Lower lobe of right lung (tissue), 2 donors: ENCODE data around the gene SF3A2. TPM values are rescaled to one million over a fixed set of nuclear protein-coding genes. Genes with fewer than 3 reads are reported as not detected.
A peak's percentile ranks its signal among the peaks of the same experiment; 100 is the strongest.

Experiments used
- ATAC-seq, 2 donors: fragments of 200-7000 bp; cut with Tn5 transposase; one replicate each; pipeline ENCODE4 v1.9.1; 2020 to 2022; ENCODE audit warnings: mild to moderate bottlenecking in 2 of 2, moderate library complexity in 2 of 2
- DNase-seq: peaks from one replicate; pipeline ENCODE4 v3.0.0-alpha.2; 2020
- H3K27ac ChIP-seq: fragments of 200-600 bp; one replicate; pipeline ENCODE4 v1.8.0; 2022
- H3K27me3 ChIP-seq: fragments of 200-600 bp; one replicate; pipeline ENCODE4 v1.8.0; 2022; ENCODE audit warnings: low read depth
- H3K36me3 ChIP-seq: fragments of 200-600 bp; one replicate; pipeline ENCODE4 v1.8.0; 2022; ENCODE audit warnings: mild to moderate bottlenecking
- H3K4me1 ChIP-seq: fragments of 200-600 bp; one replicate; pipeline ENCODE4 v1.8.0; 2022
- H3K4me3 ChIP-seq: fragments of 200-600 bp; one replicate; pipeline ENCODE4 v1.8.0; 2022; ENCODE audit warnings: mild to moderate bottlenecking
- H3K9me3 ChIP-seq: fragments of 200-600 bp; one replicate; pipeline ENCODE4 v1.8.0; 2022
- intact Hi-C: fragments of 100-400 bp; cut with DNase I; formaldehyde crosslinking; loops from one replicate; pipeline ENCODE4 v1.11.0; 2022
- total RNA-seq: library from RNA; stranded (reverse); fragmentation: NEBNext Ultra II Directional; extraction: Animal tissue kit (Norgen Biotek cat#: 25700); gene quantifications from one replicate; pipeline ENCODE4 v1.2.1, GENCODE V29; 2021
- TF ChIP-seq, protein P1 (sequence below): fragments of 200-600 bp; IDR thresholded peaks from one replicate; pipeline ENCODE4 v1.8.0; 2022; ENCODE audit warnings: antibody characterized with exemption, mild to moderate bottlenecking
- donor health status: DM: no; HTN: yes; CAD: no; lungs with severe emphysema.

The SF3A2 gene
- total RNA-seq, 1 donor from 2014 or later, result 55.6 TPM

DNA sequence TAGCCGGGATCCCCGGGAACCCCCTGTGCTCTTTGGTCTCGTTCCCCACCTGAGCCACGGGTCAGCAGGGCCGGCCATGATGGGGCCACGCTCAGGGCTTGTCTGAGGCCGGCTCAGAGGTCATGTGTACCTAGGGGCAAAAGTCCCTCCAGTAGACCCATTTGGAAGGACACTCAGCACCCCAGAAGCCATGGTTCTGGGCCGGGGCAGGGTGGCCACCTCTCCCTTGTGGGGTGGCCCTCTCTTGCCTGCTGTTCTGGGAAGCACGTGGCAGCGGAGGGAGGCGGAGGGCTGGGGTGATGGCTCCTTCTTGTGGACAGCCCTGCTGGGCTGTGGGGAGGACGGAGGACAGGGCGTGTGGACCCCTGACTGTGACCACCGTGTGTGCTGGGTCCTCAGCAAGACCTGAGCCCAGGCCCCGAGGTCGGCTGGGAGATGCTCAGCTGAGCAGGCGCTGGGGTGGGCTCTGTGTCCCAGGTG lies 51.8 kb downstream of the SF3A2 start:
- Histone ChIP-seq H3K27ac (peak overlapping the region; percentile 41), H3K4me3 (no peak overlapping the region), H3K4me1 (peaks cover 30% of the 10 kb centered on the region), H3K9me3 (no peaks in the 10 kb centered on the region), H3K27me3 (peaks cover 49% of the 10 kb centered on the region), H3K36me3 (no peaks in the 10 kb centered on the region)
- no peak for DNase-seq
- intact Hi-C loops, result no loop called here
- TF ChIP-seq, protein P1, sequence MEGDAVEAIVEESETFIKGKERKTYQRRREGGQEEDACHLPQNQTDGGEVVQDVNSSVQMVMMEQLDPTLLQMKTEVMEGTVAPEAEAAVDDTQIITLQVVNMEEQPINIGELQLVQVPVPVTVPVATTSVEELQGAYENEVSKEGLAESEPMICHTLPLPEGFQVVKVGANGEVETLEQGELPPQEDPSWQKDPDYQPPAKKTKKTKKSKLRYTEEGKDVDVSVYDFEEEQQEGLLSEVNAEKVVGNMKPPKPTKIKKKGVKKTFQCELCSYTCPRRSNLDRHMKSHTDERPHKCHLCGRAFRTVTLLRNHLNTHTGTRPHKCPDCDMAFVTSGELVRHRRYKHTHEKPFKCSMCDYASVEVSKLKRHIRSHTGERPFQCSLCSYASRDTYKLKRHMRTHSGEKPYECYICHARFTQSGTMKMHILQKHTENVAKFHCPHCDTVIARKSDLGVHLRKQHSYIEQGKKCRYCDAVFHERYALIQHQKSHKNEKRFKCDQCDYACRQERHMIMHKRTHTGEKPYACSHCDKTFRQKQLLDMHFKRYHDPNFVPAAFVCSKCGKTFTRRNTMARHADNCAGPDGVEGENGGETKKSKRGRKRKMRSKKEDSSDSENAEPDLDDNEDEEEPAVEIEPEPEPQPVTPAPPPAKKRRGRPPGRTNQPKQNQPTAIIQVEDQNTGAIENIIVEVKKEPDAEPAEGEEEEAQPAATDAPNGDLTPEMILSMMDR, result no peak
- ATAC-seq, result no peak

DNA sequence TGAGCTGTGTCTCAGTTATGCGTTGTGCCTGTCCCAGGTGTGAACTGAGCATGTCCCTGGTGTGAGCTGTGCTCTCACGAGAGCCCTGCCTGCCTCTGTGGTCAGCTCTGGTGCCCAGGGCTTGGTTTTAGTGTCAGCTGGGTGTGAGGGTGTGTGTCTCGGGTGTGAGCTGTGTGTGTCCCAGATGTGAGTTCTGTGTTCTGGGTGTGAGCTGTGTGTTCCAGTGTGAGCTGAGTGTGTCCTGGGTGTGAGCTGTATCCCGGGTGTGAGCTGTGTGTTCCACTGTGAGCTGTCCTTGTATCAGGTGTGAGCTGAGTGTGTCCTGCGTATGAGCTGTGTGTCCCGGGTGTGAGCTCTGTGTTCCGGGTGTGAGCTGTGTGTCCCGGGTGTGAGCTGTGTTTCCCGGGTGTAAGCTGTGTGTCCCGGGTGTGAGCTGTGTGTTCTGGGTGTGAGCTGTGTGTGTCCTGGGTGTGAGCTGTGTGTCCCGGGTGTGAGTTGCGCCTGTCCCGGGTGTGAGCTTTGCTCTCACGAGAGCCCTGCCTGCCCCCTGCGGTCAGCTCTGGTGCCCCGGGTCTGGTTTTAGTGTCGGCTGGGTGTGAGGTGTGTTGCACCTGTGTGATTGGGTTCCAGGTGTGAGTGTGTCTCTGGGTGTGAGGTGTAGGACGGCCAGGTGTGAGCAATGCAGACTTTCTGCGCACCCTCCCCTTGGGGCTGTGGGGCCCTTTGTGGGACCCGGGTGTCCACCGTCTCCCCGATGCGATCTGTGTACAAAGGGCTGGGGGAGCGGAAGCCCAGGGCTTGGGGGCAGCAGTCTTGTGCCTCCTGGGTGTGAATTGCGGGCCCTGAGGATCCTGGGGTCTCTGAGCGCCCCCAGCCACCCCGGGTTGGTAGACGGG lies 52.4 kb downstream of the SF3A2 start:
- peak overlapping the region; percentile 87 for H3K27ac ChIP-seq
- DNase-seq (no peak), ATAC-seq (peak; percentile 4 to 10)
- H3K36me3 ChIP-seq, result no peaks in the 10 kb centered on the region
- H3K4me1 ChIP-seq, result peaks cover 30% of the 10 kb centered on the region
- TF ChIP-seq, protein P1, result no peak
- intact Hi-C loops, result no loop called here
- peaks cover 53% of the 10 kb centered on the region for H3K27me3 ChIP-seq
- H3K4me3 ChIP-seq, result peak overlapping the region; percentile 54
- no peaks in the 10 kb centered on the region for H3K9me3 ChIP-seq

DNA sequence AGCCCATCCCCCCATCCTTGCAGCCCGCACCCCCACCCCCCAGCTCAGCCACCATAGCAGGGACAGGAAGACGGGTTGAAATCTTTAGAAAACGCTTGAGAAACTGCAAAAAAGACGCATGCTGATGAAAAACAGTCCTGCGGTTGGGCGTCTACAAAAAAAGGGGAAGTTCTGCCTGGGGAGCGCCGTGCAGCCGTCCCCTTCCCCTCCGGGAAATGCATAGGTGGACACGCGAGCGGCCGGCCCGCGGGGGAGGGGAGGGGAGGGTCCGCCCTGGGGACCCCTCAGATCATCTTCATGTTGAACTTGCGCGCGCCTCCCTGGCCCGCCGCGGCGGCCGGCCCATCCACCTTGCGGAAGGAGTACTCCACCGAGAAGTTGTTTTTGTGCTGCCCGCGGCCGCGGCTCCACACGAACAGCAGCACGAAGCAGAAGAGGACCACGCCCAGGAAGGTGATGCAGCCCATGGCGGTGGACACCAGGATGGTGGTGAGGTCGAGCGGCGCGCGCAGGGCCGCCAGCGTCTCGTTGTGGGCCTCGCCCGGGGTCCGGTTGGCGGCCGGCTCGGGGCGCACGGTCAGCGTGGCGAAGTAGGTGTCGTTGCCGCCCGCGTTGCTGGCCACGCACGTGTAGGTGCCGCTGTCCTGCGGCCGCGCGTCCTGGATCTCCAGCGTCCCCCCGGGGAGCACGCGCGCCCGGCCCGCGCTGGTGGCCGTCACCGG lies 53.3 kb downstream of the SF3A2 start:
- intact Hi-C loops, result no loop called here
- H3K4me1 ChIP-seq, result peaks cover 34% of the 10 kb centered on the region
- peak overlapping the region; percentile 87 for H3K27ac ChIP-seq
- DNase-seq, result peak; percentile 82
- H3K9me3 ChIP-seq, result no peaks in the 10 kb centered on the region
- peaks cover 56% of the 10 kb centered on the region for H3K27me3 ChIP-seq
- TF ChIP-seq, protein P1, result no peak
- H3K4me3 ChIP-seq, result peak overlapping the region; percentile 54
- no peaks in the 10 kb centered on the region for H3K36me3 ChIP-seq
- peak; percentile 61 to 64 for ATAC-seq

DNA sequence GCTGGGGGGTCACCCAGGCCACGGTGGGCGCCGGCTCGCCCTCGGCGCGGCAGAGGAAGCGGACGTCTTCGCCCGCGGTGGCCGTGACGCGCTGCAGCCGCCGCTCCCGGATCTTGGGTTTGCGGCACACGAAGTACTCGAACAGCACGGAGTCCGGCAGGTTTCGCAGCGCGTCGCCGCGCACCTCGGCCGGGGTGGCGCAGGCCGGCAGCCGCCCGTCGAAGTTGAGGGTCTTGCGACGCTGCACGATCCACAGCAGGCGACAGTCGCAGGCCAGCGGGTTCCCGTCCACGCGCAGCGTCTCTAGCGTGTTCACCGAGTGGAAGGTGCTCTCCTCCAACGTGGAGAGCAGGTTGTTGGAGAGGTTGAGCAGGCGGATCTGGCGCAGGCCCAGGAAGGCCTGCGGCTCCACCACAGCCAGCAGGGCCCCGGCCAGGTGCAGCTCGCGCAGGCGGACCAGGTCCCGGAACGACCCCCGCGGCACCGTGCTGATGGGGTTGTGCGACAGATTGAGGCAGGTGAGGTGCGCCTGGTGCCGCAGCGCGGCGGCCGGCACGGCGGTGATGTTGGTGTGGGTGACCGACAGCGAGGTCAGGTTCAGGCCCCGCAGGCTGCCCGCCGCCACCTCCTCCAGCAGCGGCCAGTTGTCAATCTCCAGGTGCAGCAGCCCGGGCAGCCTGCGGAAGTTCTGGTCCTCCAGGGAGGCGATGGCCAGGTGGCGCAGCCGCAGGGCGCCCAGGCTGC lies 54.0 kb downstream of the SF3A2 start:
- no peak for DNase-seq
- Histone ChIP-seq H3K9me3 (no peaks in the 10 kb centered on the region), H3K4me3 (peak overlapping the region; percentile 54), H3K36me3 (no peaks in the 10 kb centered on the region), H3K27ac (peak overlapping the region; percentile 87), H3K4me1 (peaks cover 37% of the 10 kb centered on the region), H3K27me3 (peaks cover 56% of the 10 kb centered on the region)
- TF ChIP-seq, protein P1, result no peak
- intact Hi-C loops, result no loop called here
- ATAC-seq, result peak in 1 of 2 donors; percentile 17

DNA sequence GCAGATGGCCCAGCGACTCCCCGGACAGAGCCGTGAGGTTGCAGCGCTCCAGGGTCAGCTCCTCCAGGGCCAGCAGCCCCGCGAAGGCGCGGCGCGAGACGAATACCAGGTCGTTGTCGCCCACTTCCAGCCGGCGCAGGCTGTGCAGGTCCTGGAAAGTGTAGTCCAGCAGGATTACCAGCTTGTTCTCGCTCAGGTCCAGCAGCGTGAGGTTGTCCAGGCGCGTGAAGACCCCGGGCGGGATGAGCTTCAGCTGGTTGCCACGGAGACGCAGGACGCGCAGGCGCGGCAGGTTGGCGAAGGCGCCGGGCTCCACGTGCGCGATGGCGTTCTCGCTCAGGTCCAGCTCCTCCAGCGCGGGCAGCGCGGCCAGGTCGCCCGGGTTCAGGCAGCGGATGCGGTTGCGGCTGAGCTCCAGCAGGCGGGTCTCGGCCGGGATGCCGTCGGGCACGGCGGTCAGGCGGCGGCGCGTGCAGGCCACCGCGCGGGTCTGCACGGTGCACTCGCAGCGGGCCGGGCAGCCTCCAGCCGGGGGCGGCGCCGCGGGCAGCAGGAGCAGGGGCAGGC lies 54.6 kb downstream of the SF3A2 start:
- ATAC-seq, result peak in 1 of 2 donors; percentile 4
- Histone ChIP-seq H3K27ac (peak overlapping the region; percentile 87), H3K27me3 (peaks cover 62% of the 10 kb centered on the region), H3K4me3 (peak overlapping the region; percentile 54), H3K4me1 (peaks cover 37% of the 10 kb centered on the region), H3K36me3 (no peaks in the 10 kb centered on the region), H3K9me3 (no peaks in the 10 kb centered on the region)
- DNase-seq, result no peak
- TF ChIP-seq, protein P1, result no peak
- intact Hi-C loops, result no loop called here
